Activated CD8-positive, alpha-beta T cell treated with anti-CD3 and anti-CD28 coated beads for 36 hours (primary cell): ENCODE results near the gene MICAL3. TPM values are rescaled to one million over a fixed set of nuclear protein-coding genes. Genes with fewer than 3 reads are reported as not detected.

Experiments used
- ATAC-seq: fragments of 200-7000 bp; cut with Tn5 transposase; one replicate; pipeline ENCODE4 v1.10.0; 2021; ENCODE audit warnings: mild to moderate bottlenecking, moderate library complexity
- CTCF ChIA-PET: fragments of 350-600 bp; sonication (Branson Sonifier 250); formaldehyde crosslinking; loops from one replicate; lab custom pipeline; 2021; ENCODE audit warnings: antibody characterized with exemption; lab: Charles Lee
- POLR2A ChIA-PET: fragments of 350-600 bp; sonication (Branson Sonifier 250); formaldehyde crosslinking; loops from one replicate; lab custom pipeline; 2021; ENCODE audit warnings: antibody characterized with exemption; lab: Charles Lee
- DNase-seq: peaks from one replicate; pipeline ENCODE4 v3.0.0-alpha.2; 2020
- H3K27ac Mint-ChIP-seq: one replicate; pipeline ENCODE4 v1.8.0; 2021; ENCODE audit warnings: mild to moderate bottlenecking, mixed read lengths
- H3K27me3 Mint-ChIP-seq: one replicate; pipeline ENCODE4 v1.8.0; 2021; ENCODE audit warnings: mixed read lengths
- H3K36me3 Mint-ChIP-seq: one replicate; pipeline ENCODE4 v1.8.0; 2021; ENCODE audit warnings: low read depth, mixed read lengths
- H3K4me1 Mint-ChIP-seq: one replicate; pipeline ENCODE4 v1.8.0; 2021; ENCODE audit warnings: low read depth, mixed read lengths
- H3K4me3 Mint-ChIP-seq: one replicate; pipeline ENCODE4 v1.8.0; 2021; ENCODE audit warnings: mild to moderate bottlenecking, moderate library complexity, mixed read lengths
- H3K9me3 Mint-ChIP-seq: one replicate; pipeline ENCODE4 v1.8.0; 2021; ENCODE audit warnings: mixed read lengths
- intact Hi-C: fragments of 100-400 bp; cut with micrococcal nuclease; formaldehyde crosslinking; loops from one replicate; pipeline ENCODE4 v1.10.0; 2022
- total RNA-seq, 2 experiments: library from RNA; stranded (reverse); gene quantifications; one replicate each; pipeline ENCODE4 v1.2.3, GENCODE V29; 2021
- TF ChIP-seq, protein P1 (sequence below): fragments of 200-600 bp; IDR thresholded peaks from one replicate; pipeline ENCODE4 v1.8.0; 2022; ENCODE audit warnings: antibody characterized with exemption, mild to moderate bottlenecking

MICAL3 gene
- total RNA-seq, 2 experiments from 2014 or later: 31.6 to 32.4 TPM

DNA sequence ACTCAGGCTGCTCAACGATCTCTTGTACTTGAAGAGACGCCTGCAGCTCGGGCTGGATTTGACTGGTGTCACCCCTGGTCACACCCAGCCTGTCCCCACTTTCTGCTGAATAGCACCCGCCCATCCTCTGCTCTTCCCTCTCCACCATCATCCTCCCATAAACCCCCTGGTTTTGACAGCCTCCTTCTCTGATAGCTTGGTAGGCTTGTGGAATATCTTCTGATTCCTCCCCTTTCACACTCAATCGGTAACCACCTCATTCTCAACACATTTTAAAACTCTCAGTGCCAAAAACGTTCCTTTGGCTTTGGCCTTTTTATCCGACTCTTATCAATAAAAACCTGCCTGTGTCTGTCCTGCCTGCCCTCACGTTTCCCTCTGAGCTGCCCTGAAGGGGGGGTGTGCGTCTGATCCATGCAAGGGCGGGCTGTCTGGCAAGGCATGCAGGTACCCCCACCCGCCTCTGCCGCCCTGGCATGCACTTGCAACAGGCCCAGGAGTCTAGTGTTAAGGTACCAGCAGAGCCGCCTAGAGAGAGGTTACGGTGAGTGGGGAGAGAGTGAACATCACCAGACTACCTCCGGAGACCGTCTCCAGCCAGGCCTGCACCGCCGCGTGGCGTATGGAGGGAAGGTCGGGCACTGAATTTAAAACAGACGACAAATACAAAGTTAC is 198.3 kb downstream of the MICAL3 start:
- CTCF ChIA-PET: interaction anchor here (1.8 kb wide), 1 partner anchor 250 kb away, joined by 8 read pairs; no protein-coding TSS in a partner anchor
- intact Hi-C loops: no loop called here

DNA sequence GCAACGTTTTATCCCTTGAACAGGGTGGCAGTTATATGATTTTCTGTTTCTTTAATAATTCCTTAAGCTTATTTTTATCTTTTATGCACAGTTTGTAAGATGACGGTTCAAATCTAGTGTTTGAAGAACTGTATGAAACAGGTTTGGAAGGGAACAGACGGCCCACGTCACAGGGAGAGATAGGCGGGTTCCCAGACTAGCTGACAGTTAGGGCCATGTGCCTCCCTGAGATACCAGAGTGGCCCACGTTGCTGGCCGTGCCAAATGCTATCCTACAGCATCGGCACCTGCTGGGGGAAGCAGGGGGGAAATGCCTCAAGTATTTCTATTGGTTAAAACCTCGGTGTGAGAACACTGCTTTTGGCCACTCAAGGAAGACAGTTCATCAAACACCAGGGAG is 199.9 kb downstream of the MICAL3 start:
- H3K27ac Mint-ChIP-seq: no peak overlapping the region
- TF ChIP-seq, protein P1, sequence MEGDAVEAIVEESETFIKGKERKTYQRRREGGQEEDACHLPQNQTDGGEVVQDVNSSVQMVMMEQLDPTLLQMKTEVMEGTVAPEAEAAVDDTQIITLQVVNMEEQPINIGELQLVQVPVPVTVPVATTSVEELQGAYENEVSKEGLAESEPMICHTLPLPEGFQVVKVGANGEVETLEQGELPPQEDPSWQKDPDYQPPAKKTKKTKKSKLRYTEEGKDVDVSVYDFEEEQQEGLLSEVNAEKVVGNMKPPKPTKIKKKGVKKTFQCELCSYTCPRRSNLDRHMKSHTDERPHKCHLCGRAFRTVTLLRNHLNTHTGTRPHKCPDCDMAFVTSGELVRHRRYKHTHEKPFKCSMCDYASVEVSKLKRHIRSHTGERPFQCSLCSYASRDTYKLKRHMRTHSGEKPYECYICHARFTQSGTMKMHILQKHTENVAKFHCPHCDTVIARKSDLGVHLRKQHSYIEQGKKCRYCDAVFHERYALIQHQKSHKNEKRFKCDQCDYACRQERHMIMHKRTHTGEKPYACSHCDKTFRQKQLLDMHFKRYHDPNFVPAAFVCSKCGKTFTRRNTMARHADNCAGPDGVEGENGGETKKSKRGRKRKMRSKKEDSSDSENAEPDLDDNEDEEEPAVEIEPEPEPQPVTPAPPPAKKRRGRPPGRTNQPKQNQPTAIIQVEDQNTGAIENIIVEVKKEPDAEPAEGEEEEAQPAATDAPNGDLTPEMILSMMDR: no peak
- H3K4me1 Mint-ChIP-seq: no peaks in the 10 kb centered on the region
- H3K9me3 Mint-ChIP-seq: no peaks in the 10 kb centered on the region
- intact Hi-C loops: no loop called here
- no peak for DNase-seq
- POLR2A ChIA-PET: no interaction called here
- H3K4me3 Mint-ChIP-seq: no peak overlapping the region
- ATAC-seq: no peak
- H3K36me3 Mint-ChIP-seq: peaks cover 2% of the 10 kb centered on the region
- CTCF ChIA-PET: interaction anchor here (1.5 kb wide), 1 partner anchor 252 kb away, joined by 5 read pairs; no protein-coding TSS in a partner anchor
- H3K27me3 Mint-ChIP-seq: no peaks in the 10 kb centered on the region

More for the DNA sequence above, 198.3 kb downstream of the MICAL3 start:
- H3K4me3 Mint-ChIP-seq: no peak overlapping the region
- POLR2A ChIA-PET: no interaction called here
- no peak for DNase-seq
- TF ChIP-seq, protein P1: no peak
- H3K36me3 Mint-ChIP-seq: peaks cover 1% of the 10 kb centered on the region
- no peak overlapping the region for H3K27ac Mint-ChIP-seq
- no peak for ATAC-seq
- peaks cover 4% of the 10 kb centered on the region for H3K4me1 Mint-ChIP-seq
- H3K9me3 Mint-ChIP-seq: no peaks in the 10 kb centered on the region
- no peaks in the 10 kb centered on the region for H3K27me3 Mint-ChIP-seq

DNA sequence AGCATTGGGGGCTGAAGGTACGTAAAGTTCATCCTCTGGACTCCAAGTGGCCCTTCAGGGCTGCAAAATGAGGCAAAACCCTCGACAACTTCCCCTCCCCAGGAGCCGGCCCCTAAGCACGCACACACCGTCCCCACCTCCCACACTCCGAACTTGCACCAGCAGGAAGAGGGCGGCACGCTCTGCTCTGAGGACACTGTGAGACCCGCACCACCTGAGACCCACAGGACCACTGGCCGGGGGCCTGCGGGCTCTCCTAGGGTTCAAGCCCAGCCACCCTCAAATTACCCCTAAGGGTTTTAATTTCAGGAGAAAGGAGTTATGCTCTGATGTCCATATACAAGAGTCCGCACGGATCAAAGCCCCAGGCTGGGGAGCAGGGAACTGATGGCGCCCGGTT is 200.4 kb downstream of the MICAL3 start:
- Mint-ChIP-seq H3K9me3 (no peaks in the 10 kb centered on the region), H3K27ac (no peak overlapping the region), H3K4me3 (no peak overlapping the region), H3K36me3 (peaks cover 4% of the 10 kb centered on the region), H3K27me3 (no peaks in the 10 kb centered on the region), H3K4me1 (no peaks in the 10 kb centered on the region)
- TF ChIP-seq, protein P1: no peak
- POLR2A ChIA-PET: no interaction called here
- intact Hi-C loops: no loop called here
- CTCF ChIA-PET: interaction anchor here (1.5 kb wide), 1 partner anchor 252 kb away, joined by 5 read pairs; no protein-coding TSS in a partner anchor
- no peak for ATAC-seq
- DNase-seq: no peak

DNA sequence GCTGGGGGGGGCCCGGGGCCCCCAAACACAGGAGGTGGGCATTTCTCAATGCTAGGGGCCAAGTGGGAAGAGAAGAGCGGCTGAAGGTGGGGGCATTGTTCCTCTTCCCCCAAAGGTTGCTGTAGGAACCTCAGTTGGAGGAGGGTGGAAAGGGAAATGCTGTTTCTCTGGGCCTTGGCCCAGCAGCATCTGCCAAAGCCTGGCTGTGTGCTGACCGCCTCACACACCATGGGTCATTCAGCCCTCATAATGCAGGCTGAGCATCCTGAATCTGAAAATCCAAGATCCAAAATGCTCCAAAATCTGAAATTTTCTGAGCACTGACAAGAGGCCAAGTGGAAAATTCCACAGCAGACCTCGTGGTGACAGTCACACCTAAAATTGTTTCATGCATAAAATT is 201.1 kb downstream of the MICAL3 start:
- Mint-ChIP-seq H3K36me3 (peaks cover 4% of the 10 kb centered on the region), H3K9me3 (no peaks in the 10 kb centered on the region), H3K4me3 (no peak overlapping the region), H3K4me1 (no peaks in the 10 kb centered on the region), H3K27ac (no peak overlapping the region), H3K27me3 (no peaks in the 10 kb centered on the region)
- POLR2A ChIA-PET: interaction anchor here (1.6 kb wide), 1 partner anchor 13 kb away, joined by 4 read pairs; no protein-coding TSS in a partner anchor
- ATAC-seq (no peak), DNase-seq (no peak)
- intact Hi-C loops: no loop called here
- TF ChIP-seq, protein P1: no peak
- CTCF ChIA-PET: interaction anchor here (1.1 to 1.5 kb wide), 2 partner anchors 81 to 253 kb away, joined by 4 to 5 read pairs; no protein-coding TSS in a partner anchor

DNA sequence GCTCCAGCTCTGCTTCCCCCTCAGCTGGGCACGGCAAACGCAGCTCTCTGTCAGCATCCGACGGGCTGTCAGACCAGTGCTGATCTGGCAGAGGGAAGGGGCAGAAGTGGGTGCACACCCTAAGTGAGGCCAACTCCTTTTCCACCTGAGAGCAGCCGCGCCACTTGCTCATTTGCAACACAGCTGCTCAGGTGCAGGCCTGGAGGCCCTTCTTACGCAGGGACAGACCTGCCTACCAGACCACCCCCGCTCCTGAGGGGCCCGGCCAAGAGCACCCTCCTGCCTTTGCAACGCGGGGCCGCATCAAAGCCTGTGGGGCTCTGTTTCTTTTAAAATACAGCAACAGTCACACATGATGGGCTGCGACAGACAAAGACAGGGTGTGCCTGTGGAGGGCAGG is 202.3 kb downstream of the MICAL3 start:
- Mint-ChIP-seq H3K4me1 (no peaks in the 10 kb centered on the region), H3K27me3 (no peaks in the 10 kb centered on the region), H3K9me3 (no peaks in the 10 kb centered on the region), H3K4me3 (no peak overlapping the region), H3K27ac (no peak overlapping the region), H3K36me3 (peaks cover 4% of the 10 kb centered on the region)
- CTCF ChIA-PET: interaction anchor here (1.0 to 1.9 kb wide), 4 partner anchors 9 to 254 kb away, joined by 3 to 8 read pairs (median 4); no protein-coding TSS in a partner anchor
- DNase-seq: no peak
- TF ChIP-seq, protein P1: no peak
- intact Hi-C loops: no loop called here
- ATAC-seq: no peak
- POLR2A ChIA-PET: interaction anchor here (1.6 kb wide), 1 partner anchor 12 kb away, joined by 4 read pairs; no protein-coding TSS in a partner anchor
